HepG2 (cell line): ENCODE results near the gene PPP4C. TPM values are rescaled to one million over a fixed set of nuclear protein-coding genes. Genes with fewer than 3 reads are reported as not detected.

Experiments
- ELF4 ChIP-seq: sonication (generic); formaldehyde crosslinking; IDR thresholded peaks from 2 replicates; pipeline ENCODE4 v1.5.0; 2020; ENCODE audit warnings: missing genetic modification reagents, mild to moderate bottlenecking, moderate library complexity, borderline replicate concordance
- ERF ChIP-seq: IDR thresholded peaks from 2 replicates; pipeline ENCODE4 v1.6.1; 2018; ENCODE audit warnings: missing biosample characterization, missing genetic modification reagents
- FOXC1 ChIP-seq: sonication (generic); formaldehyde crosslinking; IDR thresholded peaks from 2 replicates; pipeline ENCODE4 v1.8.0; 2022; ENCODE audit warnings: mild to moderate bottlenecking, missing genetic modification reagents, borderline replicate concordance
- FOXK1 ChIP-seq: sonication (generic); formaldehyde crosslinking; IDR thresholded peaks from 2 replicates; pipeline ENCODE4 v1.4.0; 2020; ENCODE audit warnings: low read depth, missing genetic modification reagents, borderline replicate concordance
- HNF1B ChIP-seq: sonication (generic); formaldehyde crosslinking; IDR thresholded peaks from 2 replicates; pipeline ENCODE4 v1.5.1; 2020; ENCODE audit warnings: mild to moderate bottlenecking, moderate library complexity, missing genetic modification reagents
- PCBP2 ChIP-seq: fragments of 200-400 bp; formaldehyde crosslinking; optimal IDR thresholded peaks from 2 replicates; pipeline ENCODE3; 2018; ENCODE audit warnings: low read length, low read depth; ENCODE audit not compliant: poor library complexity, severe bottlenecking
- RCOR2 ChIP-seq: IDR thresholded peaks from 2 replicates; pipeline ENCODE4 v1.6.1; 2016; ENCODE audit warnings: missing biosample characterization, missing genetic modification reagents
- SP1 ChIP-seq, 2 experiments: fragments of 450-650 bp in 1 of 2; sonication (generic) in 1 of 2; formaldehyde crosslinking in 1 of 2; IDR thresholded peaks; 2 replicates each; pipeline versions ENCODE4 v1.4.0 to v1.6.1; 2016 to 2020; ENCODE audit warnings: missing genetic modification reagents in 1 of 2
- ZBTB7A ChIP-seq: sonication (generic); formaldehyde crosslinking; IDR thresholded peaks from 2 replicates; pipeline ENCODE4 v1.8.0; 2022; ENCODE audit warnings: mild to moderate bottlenecking, missing genetic modification reagents
- ZNF101 ChIP-seq: sonication (generic); formaldehyde crosslinking; IDR thresholded peaks from 2 replicates; pipeline ENCODE4 v1.4.0; 2020; ENCODE audit warnings: mild to moderate bottlenecking, low read depth, missing genetic modification reagents, borderline replicate concordance
- ZNF207 ChIP-seq: fragments of 450-650 bp; IDR thresholded peaks from 2 replicates; pipeline ENCODE4 v1.6.1; 2016; ENCODE audit warnings: antibody characterized with exemption, borderline replicate concordance
- ZNF24 ChIP-seq: fragments of 450-650 bp; IDR thresholded peaks from 2 replicates; pipeline ENCODE4 v1.6.1; 2017; ENCODE audit warnings: antibody characterized with exemption, mild to moderate bottlenecking
- ZNF512B ChIP-seq: sonication (generic); formaldehyde crosslinking; IDR thresholded peaks from 2 replicates; pipeline ENCODE4 v1.5.1; 2020; ENCODE audit warnings: missing genetic modification reagents, mild to moderate bottlenecking, borderline replicate concordance
- ZNF687 ChIP-seq: sonication (generic); formaldehyde crosslinking; IDR thresholded peaks from 2 replicates; pipeline ENCODE4 v1.5.1; 2020; ENCODE audit warnings: mild to moderate bottlenecking, missing genetic modification reagents, moderate library complexity
- ZNF740 ChIP-seq: sonication (generic); formaldehyde crosslinking; IDR thresholded peaks from 2 replicates; pipeline ENCODE4 v1.4.0; 2020; ENCODE audit warnings: missing genetic modification reagents
- polyA plus RNA-seq, 8 experiments: library from polyadenylated mRNA; depleted of rRNA in 3 of 8; stranded (reverse) in 7 of 8; unstranded in 1 of 8; fragments of >200 nt; fragmentation: Illumina TruSeq in 4 of 8; extraction: Trizol in 4 of 8; gene quantifications; 2 replicates each; pipeline versions ENCODE4 v1.2.1 to v1.2.3, GENCODE V29; 2011 to 2016; ENCODE audit warnings: low read depth in 4 of 8, missing spikeins in 1 of 8, mixed read lengths in 1 of 8; ENCODE audit not compliant: insufficient read depth in 1 of 8
- total RNA-seq, 5 experiments: library from RNA; depleted of rRNA; stranded (reverse); fragments of >200 nt; fragmentation: Illumina TruSeq; extraction: Trizol; gene quantifications; 2 replicates each; pipeline ENCODE4 v1.2.3, GENCODE V29; 2016; ENCODE audit warnings: low read depth in 1 of 5
- TF ChIP-seq, protein P1 (sequence below): sonication (generic); formaldehyde crosslinking; IDR thresholded peaks from 2 replicates; pipeline ENCODE4 v1.9.0; 2021; ENCODE audit warnings: missing genetic modification reagents, borderline replicate concordance

PPP4C gene
- total and polyA plus RNA-seq, 2 of the 13 experiments (the other 11 are each of a cell fraction or from before 2014, with no cell fraction given): 176 to 220 TPM

GRCh38 chr16:30052671-30053372, 23.0 kb upstream of the PPP4C start (continued):
- peak; percentile 84; the same call in 1 of the 2 replicates for TF ChIP-seq ZNF512B (CRISPR knock-in tag)
- peak; percentile 79; the same call in 1 of the 2 replicates for TF ChIP-seq ELF4 (CRISPR knock-in tag)
- peak; percentile 97 for TF ChIP-seq ERF (CRISPR knock-in tag)
- TF ChIP-seq, protein P1, sequence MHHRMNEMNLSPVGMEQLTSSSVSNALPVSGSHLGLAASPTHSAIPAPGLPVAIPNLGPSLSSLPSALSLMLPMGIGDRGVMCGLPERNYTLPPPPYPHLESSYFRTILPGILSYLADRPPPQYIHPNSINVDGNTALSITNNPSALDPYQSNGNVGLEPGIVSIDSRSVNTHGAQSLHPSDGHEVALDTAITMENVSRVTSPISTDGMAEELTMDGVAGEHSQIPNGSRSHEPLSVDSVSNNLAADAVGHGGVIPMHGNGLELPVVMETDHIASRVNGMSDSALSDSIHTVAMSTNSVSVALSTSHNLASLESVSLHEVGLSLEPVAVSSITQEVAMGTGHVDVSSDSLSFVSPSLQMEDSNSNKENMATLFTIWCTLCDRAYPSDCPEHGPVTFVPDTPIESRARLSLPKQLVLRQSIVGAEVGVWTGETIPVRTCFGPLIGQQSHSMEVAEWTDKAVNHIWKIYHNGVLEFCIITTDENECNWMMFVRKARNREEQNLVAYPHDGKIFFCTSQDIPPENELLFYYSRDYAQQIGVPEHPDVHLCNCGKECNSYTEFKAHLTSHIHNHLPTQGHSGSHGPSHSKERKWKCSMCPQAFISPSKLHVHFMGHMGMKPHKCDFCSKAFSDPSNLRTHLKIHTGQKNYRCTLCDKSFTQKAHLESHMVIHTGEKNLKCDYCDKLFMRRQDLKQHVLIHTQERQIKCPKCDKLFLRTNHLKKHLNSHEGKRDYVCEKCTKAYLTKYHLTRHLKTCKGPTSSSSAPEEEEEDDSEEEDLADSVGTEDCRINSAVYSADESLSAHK (CRISPR knock-in tag): peak; percentile 85; the same call in 1 of the 2 replicates
- no peak for TF ChIP-seq PCBP2
- peak; percentile 81; the same call in 1 of the 2 replicates for TF ChIP-seq RCOR2 (CRISPR knock-in tag)
- peak; percentile 94 for TF ChIP-seq FOXC1 (CRISPR knock-in tag)
- no peak; the same call in 1 of the 2 replicates for TF ChIP-seq ZNF24
- 0 out of 2 replicates have a peak, but pooled peaks have one; percentile 89 for TF ChIP-seq ZNF740 (CRISPR knock-in tag)
- TF ChIP-seq ZNF101 (CRISPR knock-in tag): peak; percentile 69; the same call in 1 of the 2 replicates
- TF ChIP-seq ZBTB7A (CRISPR knock-in tag): peak; percentile 88
- no peak for TF ChIP-seq ZNF207
- peak; percentile 90; the same call in 1 of the 2 replicates for TF ChIP-seq FOXK1 (CRISPR knock-in tag)
- peak; percentile 99 for TF ChIP-seq ZNF687 (CRISPR knock-in tag)
- TF ChIP-seq HNF1B: peak; percentile 98
- TF ChIP-seq SP1 (IDR thresholded peaks at IDR 0.05): no peak
- TF ChIP-seq SP1 (CRISPR knock-in tag; IDR thresholded peaks at IDR 0.05): peak; percentile 94
